SK-N-SH (cell line): Measurements from ENCODE around the gene CNOT11.
"Not testable (repeated sequence)": the region's sequence is repeated elsewhere in the genome, so short reads cannot be mapped to it uniquely, and the experiment has no call there.

Source experiments
- CHD2 ChIP-seq: fragments of 150-350 bp; IDR thresholded peaks from 2 replicates; pipeline ENCODE4 v1.6.1; 2018; ENCODE audit warnings: low read length; ENCODE audit not compliant: partially characterized antibody
- CTCF ChIP-seq: fragments of 200-600 bp; sonication (generic); IDR thresholded peaks from 2 replicates; pipeline ENCODE4 v1.6.1; 2017; ENCODE audit warnings: antibody characterized with exemption, mild to moderate bottlenecking, moderate library complexity
- FOXJ3 ChIP-seq: sonication (generic); formaldehyde crosslinking; IDR thresholded peaks from 2 replicates; pipeline ENCODE4 v1.5.1; 2020; ENCODE audit warnings: mild to moderate bottlenecking, missing genetic modification reagents
- GABPA ChIP-seq: IDR thresholded peaks from 2 replicates; pipeline ENCODE4 v1.4.0; 2012; ENCODE audit warnings: low read depth, mild to moderate bottlenecking
- PBX3 ChIP-seq: IDR thresholded peaks from 2 replicates; pipeline ENCODE4; 2012
- POLR2AphosphoS5 ChIP-seq: IDR thresholded peaks from 2 replicates; pipeline ENCODE4 v1.6.1; 2012; ENCODE audit warnings: low read depth, low read length
- RAD21 ChIP-seq: IDR thresholded peaks from 2 replicates; pipeline ENCODE4 v1.6.1; 2012; ENCODE audit warnings: mild to moderate bottlenecking, low read length
- YY1 ChIP-seq: IDR thresholded peaks from 2 replicates; pipeline ENCODE4 v1.4.0; 2012; ENCODE audit warnings: low read depth, mild to moderate bottlenecking
- TF ChIP-seq, protein P1 (sequence below): IDR thresholded peaks from 2 replicates; pipeline ENCODE4 v1.6.1; 2012; ENCODE audit warnings: mild to moderate bottlenecking, low read depth, low read length, moderate library complexity

GRCh38 chr2:101244373-101244772 lies 8.3 kb upstream of the CNOT11 start:
- TF ChIP-seq CTCF; POLR2AphosphoS5; YY1; GABPA; RAD21; CHD2; PBX3; FOXJ3 (CRISPR knock-in tag): not testable (repeated sequence)
- TF ChIP-seq, protein P1, sequence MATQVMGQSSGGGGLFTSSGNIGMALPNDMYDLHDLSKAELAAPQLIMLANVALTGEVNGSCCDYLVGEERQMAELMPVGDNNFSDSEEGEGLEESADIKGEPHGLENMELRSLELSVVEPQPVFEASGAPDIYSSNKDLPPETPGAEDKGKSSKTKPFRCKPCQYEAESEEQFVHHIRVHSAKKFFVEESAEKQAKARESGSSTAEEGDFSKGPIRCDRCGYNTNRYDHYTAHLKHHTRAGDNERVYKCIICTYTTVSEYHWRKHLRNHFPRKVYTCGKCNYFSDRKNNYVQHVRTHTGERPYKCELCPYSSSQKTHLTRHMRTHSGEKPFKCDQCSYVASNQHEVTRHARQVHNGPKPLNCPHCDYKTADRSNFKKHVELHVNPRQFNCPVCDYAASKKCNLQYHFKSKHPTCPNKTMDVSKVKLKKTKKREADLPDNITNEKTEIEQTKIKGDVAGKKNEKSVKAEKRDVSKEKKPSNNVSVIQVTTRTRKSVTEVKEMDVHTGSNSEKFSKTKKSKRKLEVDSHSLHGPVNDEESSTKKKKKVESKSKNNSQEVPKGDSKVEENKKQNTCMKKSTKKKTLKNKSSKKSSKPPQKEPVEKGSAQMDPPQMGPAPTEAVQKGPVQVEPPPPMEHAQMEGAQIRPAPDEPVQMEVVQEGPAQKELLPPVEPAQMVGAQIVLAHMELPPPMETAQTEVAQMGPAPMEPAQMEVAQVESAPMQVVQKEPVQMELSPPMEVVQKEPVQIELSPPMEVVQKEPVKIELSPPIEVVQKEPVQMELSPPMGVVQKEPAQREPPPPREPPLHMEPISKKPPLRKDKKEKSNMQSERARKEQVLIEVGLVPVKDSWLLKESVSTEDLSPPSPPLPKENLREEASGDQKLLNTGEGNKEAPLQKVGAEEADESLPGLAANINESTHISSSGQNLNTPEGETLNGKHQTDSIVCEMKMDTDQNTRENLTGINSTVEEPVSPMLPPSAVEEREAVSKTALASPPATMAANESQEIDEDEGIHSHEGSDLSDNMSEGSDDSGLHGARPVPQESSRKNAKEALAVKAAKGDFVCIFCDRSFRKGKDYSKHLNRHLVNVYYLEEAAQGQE, result not testable (repeated sequence)
